Sigmoid colon (tissue), 3 donors: ENCODE data around the gene PIP5KL1.

Experiments used
- POLR2A ChIP-seq, 2 donors: fragments of 450-650 bp; IDR thresholded peaks; one replicate each; pipeline ENCODE4 v1.6.1; 2016; ENCODE audit warnings: antibody characterized with exemption in 2 of 2, mild to moderate bottlenecking in 2 of 2, moderate library complexity in 2 of 2
- TF ChIP-seq, protein P1 (sequence below), 4 experiments: fragments of 450-650 bp in 3 of 4; fragments of 200-600 bp in 1 of 4; IDR thresholded peaks; one replicate each; pipeline ENCODE4 v1.5.1; 2016 to 2019; ENCODE audit warnings: antibody characterized with exemption in 4 of 4, mild to moderate bottlenecking in 3 of 4, moderate library complexity in 2 of 4

DNA sequence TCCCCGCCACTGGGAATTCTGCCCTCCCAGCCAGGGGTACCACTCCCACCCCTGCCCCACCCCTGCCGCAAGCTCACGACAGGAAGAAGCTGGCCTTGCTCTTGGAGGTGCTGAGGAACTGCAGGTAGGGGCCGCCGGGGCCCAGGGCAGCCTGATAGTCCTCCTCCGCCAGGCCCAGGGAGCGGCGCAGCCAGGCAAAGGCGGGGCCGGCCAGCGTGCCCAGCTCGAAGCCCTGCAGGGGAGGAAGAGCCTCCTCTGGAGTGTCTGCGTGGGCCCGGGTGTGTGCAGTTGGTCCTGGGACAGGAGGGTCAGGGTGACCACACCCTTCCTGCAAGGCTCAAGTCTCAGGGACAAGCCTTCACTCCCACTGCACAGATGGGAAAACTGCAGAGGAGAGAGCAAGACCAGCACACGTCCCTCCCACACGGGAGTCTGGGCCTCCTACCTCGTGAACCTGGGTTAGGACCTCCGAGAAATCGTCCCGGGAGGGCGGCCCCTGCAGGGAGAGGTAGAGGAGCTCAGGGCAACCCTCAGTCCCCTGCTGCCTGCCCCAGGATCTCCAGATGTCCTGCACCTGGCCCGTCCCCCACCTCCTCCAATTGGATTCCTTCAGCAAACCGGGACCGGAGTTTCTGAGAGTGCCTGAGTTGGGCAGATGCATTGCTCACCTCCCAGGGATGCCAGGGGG lies 2.4 kb downstream of the PIP5KL1 start:
- TF ChIP-seq, protein P1, sequence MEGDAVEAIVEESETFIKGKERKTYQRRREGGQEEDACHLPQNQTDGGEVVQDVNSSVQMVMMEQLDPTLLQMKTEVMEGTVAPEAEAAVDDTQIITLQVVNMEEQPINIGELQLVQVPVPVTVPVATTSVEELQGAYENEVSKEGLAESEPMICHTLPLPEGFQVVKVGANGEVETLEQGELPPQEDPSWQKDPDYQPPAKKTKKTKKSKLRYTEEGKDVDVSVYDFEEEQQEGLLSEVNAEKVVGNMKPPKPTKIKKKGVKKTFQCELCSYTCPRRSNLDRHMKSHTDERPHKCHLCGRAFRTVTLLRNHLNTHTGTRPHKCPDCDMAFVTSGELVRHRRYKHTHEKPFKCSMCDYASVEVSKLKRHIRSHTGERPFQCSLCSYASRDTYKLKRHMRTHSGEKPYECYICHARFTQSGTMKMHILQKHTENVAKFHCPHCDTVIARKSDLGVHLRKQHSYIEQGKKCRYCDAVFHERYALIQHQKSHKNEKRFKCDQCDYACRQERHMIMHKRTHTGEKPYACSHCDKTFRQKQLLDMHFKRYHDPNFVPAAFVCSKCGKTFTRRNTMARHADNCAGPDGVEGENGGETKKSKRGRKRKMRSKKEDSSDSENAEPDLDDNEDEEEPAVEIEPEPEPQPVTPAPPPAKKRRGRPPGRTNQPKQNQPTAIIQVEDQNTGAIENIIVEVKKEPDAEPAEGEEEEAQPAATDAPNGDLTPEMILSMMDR (IDR thresholded peaks at IDR 0.05): no peak
- no peak for TF ChIP-seq POLR2A (IDR thresholded peaks at IDR 0.05)
